ENCODE measurements around the gene HYCC2.
A peak's percentile ranks its signal among the peaks of the same experiment; 100 is the strongest.
"Not testable (repeated sequence)": the region's sequence is repeated elsewhere in the genome, so short reads cannot be mapped to it uniquely, and the experiment has no call there.

Gene HYCC2

DNA sequence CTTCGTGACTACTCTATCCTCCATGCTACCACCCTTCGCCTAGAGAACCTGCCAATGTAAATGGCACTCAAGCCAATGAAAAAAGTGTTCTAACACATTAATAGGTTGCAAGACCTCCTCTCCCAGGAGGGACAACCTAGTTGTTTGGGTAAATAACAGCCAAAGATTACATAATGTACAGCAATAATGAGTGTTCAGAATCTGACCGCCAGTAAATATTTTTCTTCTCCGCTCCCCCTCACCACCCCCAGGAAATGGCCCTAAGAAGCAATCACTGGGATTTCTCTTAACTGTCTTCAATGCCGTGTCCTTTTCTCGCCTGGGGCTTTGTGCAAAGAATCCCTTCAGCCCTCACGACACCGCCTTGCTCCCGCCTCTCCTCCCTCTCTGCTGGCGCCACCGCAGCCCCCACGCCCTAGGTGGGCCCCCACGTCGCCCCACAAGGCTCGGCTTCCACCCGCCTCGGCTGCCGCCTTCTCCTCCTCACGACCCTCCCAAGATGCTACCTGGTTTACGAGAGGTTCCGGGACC, 458 bp downstream of the HYCC2 start:
- peak; percentile 57 for DNase-seq

DNA sequence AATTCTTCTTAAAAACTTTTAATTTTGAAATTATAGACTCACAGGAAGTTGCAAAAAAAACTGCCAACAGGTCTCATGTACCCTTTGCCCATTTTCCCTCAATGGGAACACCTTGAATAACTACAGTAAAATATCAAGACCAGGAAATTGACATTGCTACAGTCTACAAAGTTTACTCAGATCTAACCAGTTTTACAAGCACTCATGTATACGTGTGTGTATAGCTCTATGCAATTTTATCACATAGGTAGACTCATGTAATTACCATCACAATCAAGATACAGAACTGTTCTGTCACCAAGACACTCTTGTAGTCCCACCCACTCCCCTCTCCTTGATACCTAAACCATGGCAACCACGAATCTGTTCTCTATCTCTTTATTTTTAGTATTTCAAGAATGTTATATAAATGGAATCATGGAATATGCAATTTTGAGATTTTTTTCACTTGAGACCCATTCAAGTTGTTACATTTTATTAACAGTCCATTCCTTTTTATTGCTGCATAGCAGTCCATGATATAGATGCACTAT, 6.6 kb downstream of the HYCC2 start:
- no peak for DNase-seq

DNA sequence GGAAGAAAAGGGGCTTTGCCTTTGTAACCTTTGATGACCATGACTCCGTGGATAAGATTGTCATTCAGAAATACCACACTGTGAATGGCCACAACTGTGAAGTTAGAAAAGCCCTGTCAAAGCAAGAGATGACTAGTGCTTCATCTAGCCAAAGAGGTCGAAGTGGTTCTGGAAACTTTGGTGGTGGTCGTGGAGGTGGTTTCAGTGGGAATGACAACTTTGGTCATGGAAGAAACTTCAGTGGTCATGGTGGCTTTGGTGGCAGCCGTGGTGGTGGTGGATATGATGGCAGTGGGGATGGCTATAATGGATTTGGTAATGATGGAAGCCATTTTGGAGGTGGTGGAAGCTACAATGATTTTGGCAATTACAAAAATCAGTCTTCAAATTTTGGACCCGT, 8.0 kb downstream of the HYCC2 start:
- not testable (repeated sequence) for DNase-seq

DNA sequence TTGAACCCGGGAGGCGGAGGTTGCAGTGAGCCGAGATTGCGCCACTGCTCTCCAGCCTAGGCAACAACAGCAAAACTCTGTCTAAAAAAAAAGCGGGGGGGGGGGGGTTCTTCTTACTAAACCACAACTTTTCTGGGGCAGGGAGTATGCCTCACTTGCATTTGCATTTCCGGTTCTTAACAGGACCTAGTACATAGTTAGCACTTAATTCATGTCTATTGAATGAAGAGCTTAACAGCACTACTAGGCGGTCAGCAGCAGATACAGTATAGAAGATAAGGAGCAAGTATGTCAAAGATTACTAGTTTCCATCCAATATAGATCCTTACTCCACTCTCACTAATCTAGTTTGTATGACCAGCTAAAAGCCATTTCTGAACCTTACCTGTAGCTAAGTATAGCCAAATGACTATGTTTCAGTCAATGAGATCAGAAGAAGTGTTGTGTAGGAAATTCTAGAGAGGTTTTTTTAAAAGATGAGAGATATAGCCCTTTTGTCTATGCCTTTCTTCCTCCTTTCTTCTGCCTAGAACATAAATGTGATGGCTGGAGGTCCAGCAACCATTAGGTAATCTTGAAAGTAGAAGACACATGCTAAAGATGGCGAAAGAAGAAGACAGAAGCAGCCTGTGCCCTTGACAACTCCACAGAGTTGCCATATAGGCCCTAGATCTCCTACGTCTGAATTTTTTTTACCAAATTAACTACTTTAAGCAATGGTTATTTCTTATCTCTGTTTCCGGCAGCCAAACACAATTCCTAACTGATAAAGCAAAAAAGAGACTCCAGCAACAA, 11.3 kb downstream of the HYCC2 start:
- no peak for DNase-seq

DNA sequence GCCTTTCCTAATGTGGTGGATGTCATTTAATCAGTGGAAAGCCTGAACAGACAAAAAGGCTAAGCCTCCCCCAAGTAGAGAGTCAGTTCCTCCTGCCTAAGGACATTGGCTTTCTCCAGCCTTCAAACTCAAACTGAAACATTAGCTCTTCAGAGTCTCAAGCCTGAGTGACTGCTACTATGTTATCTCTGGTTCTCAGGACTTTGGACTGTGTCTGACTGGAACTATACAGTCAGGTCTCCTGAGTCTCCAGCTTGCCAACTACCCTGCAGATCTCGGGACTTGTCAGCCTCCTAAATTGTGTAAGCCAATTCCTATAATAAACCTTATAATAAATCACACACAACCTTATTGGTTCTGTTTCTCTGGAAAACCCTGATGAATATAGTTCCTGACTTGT, 12.6 kb downstream of the HYCC2 start:
- DNase-seq = no peak

DNA sequence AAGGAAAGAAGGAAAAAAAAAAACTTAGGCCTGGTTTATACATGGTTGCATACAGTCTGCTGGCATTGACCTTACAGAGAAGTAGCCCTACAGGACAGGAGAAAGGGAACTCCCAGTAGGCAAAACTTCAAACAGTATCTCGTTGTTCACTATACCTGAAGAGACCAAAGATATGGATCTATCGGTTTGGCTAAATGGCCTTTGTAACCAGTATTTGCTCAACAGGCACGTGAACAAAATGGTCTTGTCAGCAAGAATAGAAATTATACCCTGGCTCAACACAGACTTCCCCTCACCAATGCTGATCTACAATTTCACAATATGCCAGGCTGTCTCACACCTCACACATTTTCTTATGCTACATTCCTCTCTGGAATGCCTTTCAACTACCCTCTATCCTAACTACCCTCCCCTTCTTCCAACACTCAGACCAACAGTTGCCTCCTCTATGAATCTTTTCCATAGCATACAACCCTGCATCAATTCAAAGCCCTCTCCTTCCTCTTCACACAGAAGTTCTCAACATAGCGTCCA, 13.7 kb downstream of the HYCC2 start:
- DNase-seq = no peak

DNA sequence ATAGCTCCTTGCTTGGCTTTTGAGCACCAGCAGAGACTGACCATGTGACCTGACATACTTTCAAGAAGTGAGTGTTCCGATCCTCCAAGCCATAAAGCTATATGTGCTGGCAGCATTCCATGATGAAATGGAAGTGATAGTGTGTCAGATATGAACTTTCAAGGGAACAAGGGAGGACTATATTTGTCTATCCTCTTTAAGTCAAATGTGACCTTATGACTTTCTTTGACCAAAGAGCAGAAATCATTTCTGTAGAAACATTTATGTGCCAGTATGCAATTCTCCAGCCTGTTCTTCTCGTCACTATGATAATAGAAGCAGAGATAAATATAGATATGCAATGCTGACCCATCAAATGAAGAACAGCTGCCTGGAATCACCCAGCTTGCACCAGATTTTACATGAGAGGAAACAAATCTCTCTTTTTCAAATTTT, 14.4 kb downstream of the HYCC2 start:
- DNase-seq = no peak

DNA sequence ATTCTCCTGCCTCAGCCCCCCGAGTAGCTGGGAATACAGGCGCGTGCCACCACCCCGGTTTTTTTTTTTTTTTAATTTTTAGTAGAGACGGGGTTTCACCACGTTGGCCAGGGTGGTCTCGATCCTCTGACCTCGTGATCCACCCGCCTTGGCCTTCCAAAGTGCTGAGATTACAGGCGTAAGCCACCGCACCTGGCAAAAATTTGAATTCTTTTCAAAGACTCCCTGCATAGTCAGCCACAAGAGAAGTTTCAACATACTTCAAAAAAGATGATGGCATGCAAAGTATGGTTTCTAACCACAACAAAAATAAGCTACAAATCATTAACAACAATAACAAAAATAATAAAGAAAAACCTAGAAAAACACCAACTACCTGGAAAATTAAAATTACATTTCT, 22.0 kb downstream of the HYCC2 start:
- DNase-seq = no peak

DNA sequence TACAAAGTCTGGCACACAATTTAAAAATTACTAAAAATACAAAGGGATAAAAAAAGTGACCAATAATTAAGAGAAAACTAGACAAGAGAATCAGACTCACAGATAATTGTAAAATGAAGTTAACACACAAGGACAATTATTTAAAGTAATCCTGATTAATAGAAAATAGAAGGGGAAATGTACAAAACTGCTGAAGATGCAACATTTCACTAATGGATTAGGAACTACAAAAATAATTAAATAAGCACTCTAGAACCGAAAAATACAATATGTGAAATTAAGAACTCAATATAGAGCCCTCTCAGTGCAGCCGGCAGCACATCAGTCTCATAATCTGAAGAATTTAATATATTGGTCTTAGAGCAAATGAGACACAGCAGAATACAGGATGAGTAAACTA, 24.6 kb downstream of the HYCC2 start:
- DNase-seq = no peak

DNA sequence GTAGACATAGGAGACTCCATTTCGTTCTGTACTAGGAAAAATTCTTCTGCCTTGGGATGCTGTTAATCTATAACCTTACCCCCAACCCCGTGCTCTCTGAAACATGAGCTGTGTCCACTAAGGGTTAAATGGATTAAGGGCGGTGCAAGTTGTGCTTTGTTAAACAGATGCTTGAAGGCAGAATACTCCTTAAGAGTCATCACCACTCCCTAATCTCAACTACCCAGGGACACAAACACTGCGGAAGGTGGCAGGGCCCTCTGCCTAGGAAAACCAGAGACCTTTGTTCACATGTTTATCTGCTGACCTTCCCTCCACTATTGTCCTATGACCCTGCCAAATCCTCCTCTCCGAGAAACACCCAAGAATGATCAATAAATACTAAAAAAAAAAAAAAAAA, 28.4 kb downstream of the HYCC2 start:
- not testable (repeated sequence) for DNase-seq

DNA sequence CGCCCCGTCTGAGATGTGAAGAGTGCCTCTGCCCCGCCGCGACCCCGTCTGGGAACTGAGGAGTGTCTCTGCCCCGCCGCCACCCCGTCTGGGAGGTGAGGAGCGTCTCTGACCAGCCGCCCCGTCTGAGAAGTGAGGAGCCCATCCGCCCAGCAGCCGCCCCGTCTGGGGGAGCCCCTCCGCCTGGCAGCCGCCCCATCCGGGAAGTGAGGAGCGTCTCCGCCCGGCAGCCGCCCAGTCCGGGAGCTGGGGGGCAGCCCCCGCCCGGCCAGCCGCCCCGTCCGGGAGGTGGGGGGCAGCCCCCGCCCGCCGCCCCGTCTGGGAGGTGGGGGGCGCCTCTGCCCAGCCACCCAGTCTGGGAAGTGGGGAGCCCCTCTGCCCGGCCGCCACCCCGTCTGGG, 29.0 kb downstream of the HYCC2 start:
- not testable (repeated sequence) for DNase-seq

DNA sequence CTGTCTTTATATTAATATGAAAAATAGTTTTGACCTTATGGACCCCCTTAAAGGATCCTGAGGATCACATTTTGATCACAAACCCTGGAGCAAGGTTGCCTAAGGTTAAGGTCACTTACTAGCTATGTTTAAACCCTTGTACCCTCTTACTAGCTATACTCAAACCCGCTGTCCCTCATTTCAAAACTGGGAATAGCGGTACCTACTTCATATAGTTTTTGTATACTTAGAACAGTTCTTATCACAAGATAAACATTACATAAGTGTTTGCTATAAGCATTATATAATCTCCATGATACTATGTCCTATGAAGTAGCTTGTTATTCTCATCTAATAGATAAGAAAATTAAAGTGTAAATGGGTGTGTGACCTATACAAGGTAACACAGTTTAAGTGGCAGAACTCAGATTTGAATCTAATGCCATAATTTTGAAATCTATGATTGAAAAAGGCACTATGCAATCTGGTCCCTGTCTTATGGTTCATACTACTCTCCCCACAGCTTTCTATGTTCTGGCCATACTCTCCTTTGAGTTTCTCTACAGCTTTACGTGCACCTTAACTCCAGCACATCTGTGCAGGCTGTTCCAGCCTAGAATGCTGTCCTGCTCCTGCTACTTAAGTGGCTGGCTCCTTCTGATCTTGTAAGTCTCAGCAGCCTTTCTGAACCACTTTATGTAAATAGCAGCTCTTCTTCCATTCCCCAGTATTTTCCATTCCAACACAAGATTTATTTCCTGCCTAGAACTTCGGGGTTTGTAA, 30.4 kb downstream of the HYCC2 start:
- no peak for DNase-seq

DNA sequence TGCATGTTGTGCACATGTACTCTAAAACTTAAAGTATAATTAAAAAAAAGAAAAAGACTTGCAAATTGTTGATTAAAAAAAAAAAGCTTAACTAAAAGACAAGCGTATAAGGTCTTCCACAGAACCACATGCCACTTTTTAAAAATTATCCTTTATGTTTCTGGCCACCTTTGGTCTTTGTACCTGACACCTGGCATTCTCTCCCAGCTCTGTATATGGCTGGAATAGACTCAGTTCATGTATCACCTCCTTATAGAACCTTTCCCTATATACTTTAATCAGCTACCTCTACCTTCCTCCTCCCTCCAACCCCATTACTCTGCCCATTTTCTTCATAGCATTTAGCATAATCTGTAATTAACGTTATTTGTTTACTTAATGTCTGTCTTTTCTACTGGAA, 32.6 kb downstream of the HYCC2 start:
- no peak for DNase-seq

DNA sequence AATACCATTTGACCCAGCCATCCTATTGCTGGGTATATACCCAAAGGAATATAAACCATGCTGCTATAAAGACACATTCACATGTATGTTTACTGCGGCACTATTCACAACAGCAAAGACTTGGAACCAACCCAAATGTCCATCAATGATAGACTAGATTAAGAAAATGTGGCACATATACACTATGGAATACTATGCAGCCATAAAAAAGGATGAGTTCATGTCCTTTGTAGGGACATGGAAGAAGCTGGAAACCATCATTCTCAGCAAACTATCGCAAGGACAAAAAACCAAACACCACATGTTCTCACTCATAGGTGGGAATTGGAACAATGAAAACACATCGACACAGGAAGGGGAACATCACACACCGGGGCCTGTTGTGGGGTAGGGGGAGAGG, 33.1 kb downstream of the HYCC2 start:
- DNase-seq = not testable (repeated sequence)

DNA sequence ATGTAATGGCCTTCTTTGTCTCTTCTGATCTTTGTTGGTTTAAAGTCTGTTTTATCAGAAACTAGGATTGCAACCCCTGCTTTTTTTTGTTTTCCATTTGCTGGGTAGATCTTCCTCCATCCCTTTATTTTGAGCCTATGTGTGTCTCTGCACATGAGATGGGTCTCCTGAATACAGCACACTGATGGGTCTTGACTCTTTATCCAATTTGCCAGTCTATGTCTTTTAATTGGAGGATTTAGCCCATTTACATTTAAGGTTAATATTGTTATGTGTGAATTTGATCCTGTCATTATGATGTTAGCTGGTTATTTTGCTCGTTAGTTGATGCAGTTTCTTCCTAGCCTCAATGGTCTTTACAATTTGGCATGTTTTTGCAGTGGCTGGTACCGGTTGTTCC, 37.1 kb downstream of the HYCC2 start:
- DNase-seq = not testable (repeated sequence)

DNA sequence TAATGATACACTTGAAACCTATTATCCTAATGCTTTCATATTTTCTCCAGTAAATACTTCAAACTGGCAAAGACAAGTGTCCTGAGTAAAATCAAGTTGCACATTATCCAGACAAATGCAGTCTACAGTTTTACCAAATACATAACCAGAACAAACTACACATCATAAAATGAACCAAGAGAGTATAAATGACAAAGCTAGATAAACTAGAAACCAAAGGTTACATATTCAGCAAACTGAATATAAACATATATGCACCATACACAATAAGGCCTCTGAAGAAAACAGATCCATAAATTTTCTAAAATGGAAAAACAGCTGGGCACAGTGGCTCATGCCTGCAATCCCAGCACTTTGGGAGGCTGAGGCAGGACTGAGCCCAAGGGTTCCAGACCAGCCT, 47.0 kb downstream of the HYCC2 start:
- no peak for DNase-seq

DNA sequence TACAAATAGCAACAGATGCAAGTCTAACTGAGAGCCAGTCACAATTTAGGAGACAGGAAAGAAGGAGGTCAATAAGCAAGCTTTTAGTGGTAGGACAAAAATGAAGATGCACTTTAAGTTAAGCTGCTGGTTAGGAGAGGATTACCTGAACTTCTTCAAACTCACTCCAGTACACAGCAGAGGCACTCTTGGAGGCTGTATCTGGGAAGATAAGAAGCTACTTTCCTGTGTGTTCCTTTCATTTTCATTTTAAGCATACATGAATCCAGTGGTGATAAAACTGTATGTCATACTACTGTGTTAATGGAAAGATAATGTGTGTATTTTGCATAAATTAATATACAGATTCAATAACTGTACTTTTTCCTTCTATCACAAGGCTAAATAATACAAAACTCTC, 49.6 kb downstream of the HYCC2 start:
- no peak for DNase-seq
